Osteoblast (primary cell): ENCODE data around the gene ANP32A. TPM values are rescaled to one million over a fixed set of nuclear protein-coding genes. Genes with fewer than 3 reads are reported as not detected.

Experiments used
- DNase-seq: peaks from one replicate; pipeline ENCODE4 v3.0.0; 2011; ENCODE audit warnings: low spot score, mixed read lengths; ENCODE audit not compliant: insufficient read length; ENCODE audit errors: missing footprints
- H2AFZ ChIP-seq: 2 replicates; pipeline ENCODE4 v1.6.0; 2011; ENCODE audit warnings: mild to moderate bottlenecking, low read length
- H3K27ac ChIP-seq: 2 replicates; pipeline ENCODE4 v1.5.1; 2011; ENCODE audit warnings: mild to moderate bottlenecking, low read depth, low read length, moderate library complexity
- H3K27me3 ChIP-seq: 2 replicates; pipeline ENCODE4 v1.6.0; 2012; ENCODE audit warnings: mild to moderate bottlenecking, control low read depth, inconsistent platforms, low read length, moderate library complexity; ENCODE audit not compliant: insufficient read depth
- H3K36me3 ChIP-seq: 2 replicates; pipeline ENCODE4 v1.5.1; 2011; ENCODE audit warnings: mild to moderate bottlenecking, low read length, control low read depth, moderate library complexity; ENCODE audit not compliant: insufficient read depth
- H3K4me1 ChIP-seq: 2 replicates; pipeline ENCODE4 v1.5.1; 2011; ENCODE audit warnings: mild to moderate bottlenecking, low read length, control low read depth, moderate library complexity; ENCODE audit not compliant: insufficient read depth
- H3K4me2 ChIP-seq: 2 replicates; pipeline ENCODE4 v1.6.0; 2011; ENCODE audit warnings: mild to moderate bottlenecking, low read length; ENCODE audit not compliant: insufficient read depth
- H3K4me3 ChIP-seq: fragments of 200-600 bp; sonication (generic); 3 replicates; pipeline ENCODE4 v1.5.1; 2012; ENCODE audit warnings: mild to moderate bottlenecking, low read length, inconsistent platforms; ENCODE audit not compliant: insufficient read depth
- H3K79me2 ChIP-seq: 2 replicates; pipeline ENCODE4 v1.6.0; 2012; ENCODE audit warnings: mild to moderate bottlenecking, low read length, control low read depth, inconsistent platforms; ENCODE audit not compliant: insufficient read depth
- H3K9me3 ChIP-seq: 2 replicates; pipeline ENCODE4 v1.5.1; 2011; ENCODE audit warnings: low read depth, low read length, control low read depth
- H4K20me1 ChIP-seq: 2 replicates; pipeline ENCODE4 v1.6.0; 2012; ENCODE audit warnings: mild to moderate bottlenecking, low read length, control low read depth; ENCODE audit not compliant: insufficient read depth
- total RNA-seq: library from RNA; depleted of rRNA; stranded (reverse); fragments of >200 nt; gene quantifications from 2 replicates; pipeline ENCODE4 v1.2.3, GENCODE V29; 2012
- TF ChIP-seq, protein P1 (sequence below): IDR thresholded peaks from 2 replicates; pipeline ENCODE4 v1.5.1; 2011; ENCODE audit warnings: mild to moderate bottlenecking, low read depth, low read length, moderate library complexity; ENCODE audit errors: extremely low read depth

Gene ANP32A
- total RNA-seq, 1 donor = 29.7 TPM

DNA sequence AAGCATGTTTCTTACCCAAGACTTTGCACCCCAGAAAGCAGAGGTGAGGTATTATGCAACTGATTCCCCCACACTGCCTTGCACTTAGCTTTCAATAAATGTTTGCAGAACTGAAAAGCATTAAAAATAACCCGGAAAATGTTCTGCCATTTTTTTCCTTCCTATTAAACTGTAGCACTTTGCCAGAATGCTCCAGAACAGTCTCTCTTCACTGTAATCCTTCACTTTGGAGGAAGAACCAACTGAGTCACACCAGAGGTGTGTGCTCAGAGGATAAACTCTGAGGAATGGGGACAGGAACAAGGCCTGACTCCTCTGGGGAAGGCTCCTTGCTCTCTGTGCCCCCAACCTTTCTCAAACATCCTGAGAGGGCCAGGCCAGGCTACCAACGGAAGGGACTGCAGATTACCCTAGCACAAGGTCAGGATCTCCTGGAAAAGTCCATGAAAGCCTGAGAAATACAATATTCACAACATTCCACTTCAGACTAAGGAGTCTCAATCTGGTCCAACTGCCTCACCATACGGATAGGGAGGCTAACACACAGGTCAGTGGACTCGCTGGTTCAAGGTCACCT lies 19.0 kb downstream of the ANP32A start:
- no peak overlapping the region for H3K4me2 ChIP-seq
- H3K36me3 ChIP-seq = no peaks in the 10 kb centered on the region
- no peak overlapping the region for H3K27ac ChIP-seq
- peaks cover 6% of the 10 kb centered on the region for H3K4me1 ChIP-seq
- H2AFZ ChIP-seq = no peak overlapping the region
- H3K4me3 ChIP-seq = no peak overlapping the region
- DNase-seq = no peak
- H3K79me2 ChIP-seq = peaks cover 67% of the 10 kb centered on the region
- H4K20me1 ChIP-seq = peaks cover 33% of the 10 kb centered on the region
- no peaks in the 10 kb centered on the region for H3K27me3 ChIP-seq
- TF ChIP-seq, protein P1, sequence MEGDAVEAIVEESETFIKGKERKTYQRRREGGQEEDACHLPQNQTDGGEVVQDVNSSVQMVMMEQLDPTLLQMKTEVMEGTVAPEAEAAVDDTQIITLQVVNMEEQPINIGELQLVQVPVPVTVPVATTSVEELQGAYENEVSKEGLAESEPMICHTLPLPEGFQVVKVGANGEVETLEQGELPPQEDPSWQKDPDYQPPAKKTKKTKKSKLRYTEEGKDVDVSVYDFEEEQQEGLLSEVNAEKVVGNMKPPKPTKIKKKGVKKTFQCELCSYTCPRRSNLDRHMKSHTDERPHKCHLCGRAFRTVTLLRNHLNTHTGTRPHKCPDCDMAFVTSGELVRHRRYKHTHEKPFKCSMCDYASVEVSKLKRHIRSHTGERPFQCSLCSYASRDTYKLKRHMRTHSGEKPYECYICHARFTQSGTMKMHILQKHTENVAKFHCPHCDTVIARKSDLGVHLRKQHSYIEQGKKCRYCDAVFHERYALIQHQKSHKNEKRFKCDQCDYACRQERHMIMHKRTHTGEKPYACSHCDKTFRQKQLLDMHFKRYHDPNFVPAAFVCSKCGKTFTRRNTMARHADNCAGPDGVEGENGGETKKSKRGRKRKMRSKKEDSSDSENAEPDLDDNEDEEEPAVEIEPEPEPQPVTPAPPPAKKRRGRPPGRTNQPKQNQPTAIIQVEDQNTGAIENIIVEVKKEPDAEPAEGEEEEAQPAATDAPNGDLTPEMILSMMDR = no peak
- H3K9me3 ChIP-seq = no peaks in the 10 kb centered on the region

DNA sequence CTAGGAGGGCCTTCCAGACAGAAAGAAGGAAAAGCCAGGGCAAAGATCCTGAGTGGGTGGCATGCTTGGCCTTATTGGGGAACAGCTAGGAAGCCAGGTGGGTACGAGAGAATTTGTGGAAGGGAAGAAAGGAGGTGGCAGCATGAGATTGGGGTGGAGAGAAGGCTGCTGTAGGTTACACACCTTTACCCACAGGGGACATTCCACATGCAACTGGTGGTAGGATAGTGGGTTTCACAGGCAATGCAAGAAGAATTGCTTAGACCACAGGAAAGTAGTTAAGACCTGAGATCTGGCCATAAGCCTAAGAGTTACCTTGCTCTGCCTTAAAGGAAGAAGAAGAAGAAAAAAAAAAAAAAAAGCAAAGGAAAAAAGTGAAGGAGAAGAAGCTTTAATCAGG lies 19.8 kb downstream of the ANP32A start:
- H3K27ac ChIP-seq = no peak overlapping the region
- peaks cover 30% of the 10 kb centered on the region for H4K20me1 ChIP-seq
- H3K79me2 ChIP-seq = peaks cover 65% of the 10 kb centered on the region
- no peak overlapping the region for H3K4me2 ChIP-seq
- TF ChIP-seq, protein P1 = no peak
- no peak overlapping the region for H2AFZ ChIP-seq
- H3K4me1 ChIP-seq = peaks cover 6% of the 10 kb centered on the region
- no peaks in the 10 kb centered on the region for H3K9me3 ChIP-seq
- DNase-seq = no peak
- no peak overlapping the region for H3K4me3 ChIP-seq
- no peaks in the 10 kb centered on the region for H3K36me3 ChIP-seq
- no peaks in the 10 kb centered on the region for H3K27me3 ChIP-seq

DNA sequence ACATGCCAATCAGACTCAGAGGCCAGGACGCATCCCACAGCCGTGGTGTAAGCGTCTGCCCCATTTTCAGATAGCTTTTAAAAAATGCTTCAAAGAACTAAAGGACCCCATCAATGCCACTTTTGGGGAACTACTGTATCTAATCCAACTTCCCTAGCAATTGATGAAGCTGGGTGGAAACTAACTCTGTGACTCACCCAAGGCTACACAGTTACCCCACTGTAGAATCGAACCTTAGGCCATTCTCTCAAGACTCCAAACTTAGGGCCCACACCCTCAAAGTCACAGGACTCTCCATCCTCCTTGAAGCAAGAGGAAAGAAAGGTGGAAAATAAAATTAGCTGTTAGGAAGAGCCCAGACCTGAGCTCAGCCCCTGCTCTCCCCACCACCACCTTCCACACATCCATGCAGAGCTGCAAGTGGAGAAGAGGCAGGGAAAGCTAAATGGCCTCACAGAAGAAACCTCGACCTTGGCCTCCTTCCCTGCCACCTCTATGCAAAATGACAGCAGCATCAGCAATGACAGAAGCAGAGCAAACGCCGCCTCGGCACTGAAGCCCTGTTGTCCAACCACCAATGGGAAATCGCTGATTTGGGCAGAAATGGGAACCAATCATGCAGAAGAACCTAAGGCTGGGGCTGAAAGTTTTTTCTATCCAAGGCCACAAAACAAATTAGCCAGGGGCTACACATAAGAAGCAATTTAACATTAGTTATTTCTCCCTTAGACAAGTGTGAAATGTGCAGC lies 22.2 kb downstream of the ANP32A start:
- Histone ChIP-seq H4K20me1 (peaks cover 31% of the 10 kb centered on the region), H2AFZ (no peak overlapping the region), H3K4me1 (peaks cover 21% of the 10 kb centered on the region), H3K79me2 (peaks cover 65% of the 10 kb centered on the region), H3K9me3 (no peaks in the 10 kb centered on the region), H3K4me3 (no peak overlapping the region), H3K4me2 (no peak overlapping the region), H3K27ac (no peak overlapping the region), H3K36me3 (no peaks in the 10 kb centered on the region), H3K27me3 (no peaks in the 10 kb centered on the region)
- DNase-seq = no peak
- TF ChIP-seq, protein P1 = no peak

DNA sequence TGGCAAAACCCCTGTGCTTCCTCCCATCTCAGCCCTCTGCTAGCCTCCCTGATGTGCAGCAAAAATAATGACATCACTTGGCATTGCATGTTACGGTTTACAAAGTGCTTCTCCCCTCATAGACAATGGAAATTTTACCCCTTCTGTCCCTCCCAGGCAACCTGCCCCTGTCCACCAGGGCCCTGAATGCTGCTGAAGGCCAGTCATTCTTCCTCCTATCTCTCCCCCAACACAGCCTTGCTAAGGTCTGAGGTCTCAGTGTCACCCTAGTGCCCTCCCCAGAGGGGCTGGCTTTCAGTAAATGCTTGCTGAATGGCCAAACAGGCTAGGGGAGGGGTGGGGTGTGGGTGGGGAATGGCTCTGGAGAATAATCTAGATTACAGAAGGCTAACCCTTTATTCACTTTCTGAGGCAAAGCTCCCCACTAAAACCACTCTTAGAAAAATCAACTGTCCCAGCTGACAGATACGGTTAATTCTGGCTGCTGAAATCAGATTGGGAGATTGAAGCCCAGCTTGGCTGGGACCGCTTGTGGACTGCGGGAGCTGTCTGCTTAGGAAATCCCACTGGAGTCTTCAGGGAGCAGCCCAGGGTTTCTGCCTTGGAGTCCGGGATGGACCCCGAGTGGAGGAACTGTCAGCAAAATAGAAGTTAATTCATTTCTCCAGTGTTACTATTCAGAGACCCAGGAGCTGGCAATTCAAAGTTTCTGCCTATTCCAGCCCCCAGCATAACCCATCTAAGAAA lies 22.9 kb downstream of the ANP32A start:
- H3K27ac ChIP-seq = no peak overlapping the region
- no peaks in the 10 kb centered on the region for H3K36me3 ChIP-seq
- no peaks in the 10 kb centered on the region for H3K9me3 ChIP-seq
- peaks cover 65% of the 10 kb centered on the region for H3K79me2 ChIP-seq
- TF ChIP-seq, protein P1 = no peak
- no peak overlapping the region for H3K4me2 ChIP-seq
- H3K27me3 ChIP-seq = no peaks in the 10 kb centered on the region
- H2AFZ ChIP-seq = no peak overlapping the region
- H3K4me1 ChIP-seq = peaks cover 21% of the 10 kb centered on the region
- H4K20me1 ChIP-seq = peaks cover 31% of the 10 kb centered on the region
- H3K4me3 ChIP-seq = no peak overlapping the region
- peak; percentile 75 for DNase-seq
